GM23338 (cell line): Measurements from ENCODE around the gene VMAC. TPM values are rescaled to one million over a fixed set of nuclear protein-coding genes. Genes with fewer than 3 reads are reported as not detected.
A peak's percentile ranks its signal among the peaks of the same experiment; 100 is the strongest.

Source experiments
- ATAC-seq: fragments of 200-7000 bp; cut with Tn5 transposase; 3 replicates; pipeline ENCODE4 v1.9.1; 2020
- DNase-seq: peaks from one replicate; pipeline ENCODE4 v3.0.0-alpha.2; 2015; ENCODE audit warnings: low spot score
- H2AFZ ChIP-seq: fragments of 200-600 bp; sonication (generic); 2 replicates; pipeline ENCODE4 v1.8.0; 2016; ENCODE audit warnings: antibody characterized with exemption, mild to moderate bottlenecking, moderate library complexity
- H3F3A ChIP-seq: fragments of 200-600 bp; sonication (generic); replicated peaks from 2 replicates; pipeline ENCODE4 v1.8.0; 2017; ENCODE audit warnings: antibody characterized with exemption, mixed run types, low read depth
- H3K27ac ChIP-seq: fragments of 200-600 bp; sonication (generic); 2 replicates; pipeline ENCODE4 v1.6.1; 2016; ENCODE audit warnings: low read depth
- H3K27me3 ChIP-seq: fragments of 200-600 bp; sonication (generic); 2 replicates; pipeline ENCODE4 v1.8.0; 2016; ENCODE audit warnings: mild to moderate bottlenecking, mixed run types, moderate library complexity; ENCODE audit not compliant: insufficient read depth
- H3K36me3 ChIP-seq: fragments of 200-600 bp; sonication (generic); 2 replicates; pipeline ENCODE4 v1.8.0; 2016; ENCODE audit warnings: mild to moderate bottlenecking; ENCODE audit not compliant: insufficient read depth
- H3K4me1 ChIP-seq: fragments of 200-600 bp; sonication (generic); 2 replicates; pipeline ENCODE4 v1.8.0; 2016; ENCODE audit warnings: mild to moderate bottlenecking, moderate library complexity; ENCODE audit not compliant: insufficient read depth
- H3K4me2 ChIP-seq: fragments of 200-600 bp; sonication (generic); 2 replicates; pipeline ENCODE4 v1.7.1; 2017; ENCODE audit warnings: mixed run types
- H3K4me3 ChIP-seq: fragments of 200-600 bp; sonication (generic); 2 replicates; pipeline ENCODE4 v1.6.1; 2016; ENCODE audit warnings: mixed run types
- H3K79me2 ChIP-seq: fragments of 200-600 bp; sonication (generic); replicated peaks from 2 replicates; pipeline ENCODE4 v1.8.0; 2017; ENCODE audit warnings: mild to moderate bottlenecking; ENCODE audit not compliant: insufficient read depth
- H3K9me2 ChIP-seq: fragments of 200-600 bp; sonication (generic); 2 replicates; pipeline ENCODE4 v1.8.0; 2017; ENCODE audit not compliant: insufficient read depth
- H4K20me1 ChIP-seq: fragments of 200-600 bp; sonication (generic); replicated peaks from 2 replicates; pipeline ENCODE4 v1.8.0; 2017; ENCODE audit warnings: mild to moderate bottlenecking; ENCODE audit not compliant: insufficient read depth
- H3K27ac Mint-ChIP-seq: 2 replicates; pipeline ENCODE4 v1.8.0; 2020; ENCODE audit warnings: inconsistent platforms, mild to moderate bottlenecking, moderate library complexity, mixed read lengths
- H3K27me3 Mint-ChIP-seq: 3 replicates; pipeline ENCODE4 v1.8.0; 2022; ENCODE audit warnings: low read depth, mild to moderate bottlenecking, moderate library complexity, mixed read lengths, inconsistent platforms; ENCODE audit not compliant: insufficient read depth, poor library complexity
- H3K36me3 Mint-ChIP-seq: 3 replicates; pipeline ENCODE4 v1.8.0; 2021; ENCODE audit warnings: low read depth, mild to moderate bottlenecking, inconsistent platforms, moderate library complexity, mixed read lengths
- H3K4me1 Mint-ChIP-seq: 3 replicates; pipeline ENCODE4 v1.8.0; 2020; ENCODE audit warnings: mild to moderate bottlenecking, inconsistent platforms, mixed read lengths
- H3K4me3 Mint-ChIP-seq: 3 replicates; pipeline ENCODE4 v1.8.0; 2021; ENCODE audit warnings: moderate library complexity, mild to moderate bottlenecking, inconsistent platforms, mixed read lengths
- H3K9me3 Mint-ChIP-seq: 3 replicates; pipeline ENCODE4 v1.8.0; 2020; ENCODE audit warnings: moderate library complexity, mild to moderate bottlenecking, inconsistent platforms, mixed read lengths
- CREB1 ChIP-seq: fragments of 250-450 bp; sonication (Bioruptor Pico); IDR thresholded peaks from 2 replicates; pipeline ENCODE4 v1.5.0; 2020; ENCODE audit warnings: low read depth, mild to moderate bottlenecking, moderate library complexity
- CTCF ChIP-seq, 2 experiments: fragments of 200-600 bp in 1 of 2; sonication (generic) in 1 of 2; conservative IDR thresholded peaks; 2 replicates each; pipeline versions ENCODE4 v1.5.1 to v1.6.1; 2016 to 2017; ENCODE audit warnings: antibody characterized with exemption in 2 of 2, low read depth in 2 of 2, mild to moderate bottlenecking in 2 of 2, moderate library complexity in 1 of 2
- NANOG ChIP-seq: IDR thresholded peaks from 2 replicates; pipeline ENCODE4 v1.6.1; 2016; ENCODE audit warnings: antibody characterized with exemption, borderline replicate concordance
- POLR2AphosphoS5 ChIP-seq: IDR thresholded peaks from 2 replicates; pipeline ENCODE4 v1.6.1; 2016; ENCODE audit warnings: antibody characterized with exemption, low read depth
- REST ChIP-seq: IDR thresholded peaks from one replicate; pipeline ENCODE4 v1.6.1; 2018; ENCODE audit warnings: antibody characterized with exemption; ENCODE audit not compliant: unreplicated experiment
- ZNF114 ChIP-seq: fragments of 250-450 bp; sonication (Bioruptor Pico); IDR thresholded peaks from 2 replicates; pipeline ENCODE4 v1.5.0; 2020; ENCODE audit warnings: mild to moderate bottlenecking, moderate library complexity
- ZNF331 ChIP-seq: fragments of 250-450 bp; sonication (Bioruptor Pico); IDR thresholded peaks from 2 replicates; pipeline ENCODE4 v1.5.0; 2020; ENCODE audit warnings: low read depth, mild to moderate bottlenecking, moderate library complexity
- ZNF462 ChIP-seq: fragments of 250-450 bp; sonication (Bioruptor Pico); IDR thresholded peaks from 2 replicates; pipeline ENCODE4 v1.5.0; 2020; ENCODE audit warnings: mild to moderate bottlenecking, moderate library complexity
- polyA plus RNA-seq: library from polyadenylated mRNA; unstranded; fragments of >200 nt; fragmentation: Nextera tagmentation; extraction: Ambion mirVana; gene quantifications from 2 replicates; pipeline ENCODE4 v1.2.1, GENCODE V29; 2016
- total RNA-seq: library from RNA; depleted of rRNA; stranded (reverse); fragments of >200 nt; shearing (Covaris generic); gene quantifications from 2 replicates; pipeline ENCODE4 v1.2.3, GENCODE V29; 2014

Gene VMAC
- total and polyA plus RNA-seq, 2 experiments from 2014 or later = 0.79 to 3.7 TPM

GRCh38 chr19:5891938-5892771 lies 12.5 kb upstream of the VMAC start:
- Histone ChIP-seq H3K9me2 (no peaks in the 10 kb centered on the region), H3K4me2 (peak overlapping the region; percentile 51), H3F3A (no peaks in the 10 kb centered on the region), H3K4me1 (peaks cover 4% of the 10 kb centered on the region; the same call in 1 of the 2 replicates), H3K79me2 (no peaks in the 10 kb centered on the region), H4K20me1 (no peaks in the 10 kb centered on the region; the same call in 1 of the 2 replicates), H3K4me3 (peak overlapping the region; percentile 28; the same call in 1 of the 2 replicates), H3K27ac (no peak overlapping the region), H3K27me3 (no peaks in the 10 kb centered on the region), H3K36me3 (no peaks in the 10 kb centered on the region), H2AFZ (no peak overlapping the region)
- DNase-seq (peak; percentile 66), ATAC-seq (peak; percentile 66)
- H3K9me3 Mint-ChIP-seq = no peaks in the 10 kb centered on the region
- no peaks in the 10 kb centered on the region; the same call in 1 of the 3 replicates for H3K4me1 Mint-ChIP-seq
- no peak overlapping the region for H3K4me3 Mint-ChIP-seq
- H3K27ac Mint-ChIP-seq = no peak overlapping the region
- TF ChIP-seq ZNF331 (CRISPR knock-in tag) (no peak), ZNF462 (CRISPR knock-in tag) (no peak), CREB1 (CRISPR knock-in tag) (no peak), NANOG (no peak), ZNF114 (CRISPR knock-in tag) (no peak), POLR2AphosphoS5 (peak; percentile 62), CTCF (conservative IDR thresholded peaks at IDR 0.05; ENCODE audit: low read depth in 2 of 2) (peak; percentile 70 to 88), REST (no peak)
- peaks cover 8% of the 10 kb centered on the region for H3K27me3 Mint-ChIP-seq
- H3K36me3 Mint-ChIP-seq = peaks cover 5% of the 10 kb centered on the region
